GM12892 (cell line): ENCODE results near the gene DCUN1D2.

Experiments used
- DNase-seq: peaks from one replicate; pipeline ENCODE4 v3.0.0; 2011; ENCODE audit not compliant: insufficient read length
- FAIRE-seq: peaks from 2 replicates; lab custom pipeline; 2011; peaks lifted over from hg19 to GRCh38; lab: Jason Lieb, UNC
- POLR2A ChIP-seq: IDR thresholded peaks from 2 replicates; pipeline ENCODE4 v1.6.1; 2011; ENCODE audit warnings: low read depth, low read length, control low read depth
- POLR2AphosphoS5 ChIP-seq: IDR thresholded peaks from 2 replicates; pipeline ENCODE4 v1.6.1; 2011; ENCODE audit warnings: low read depth, low read length, control low read depth
- TAF1 ChIP-seq: IDR thresholded peaks from 2 replicates; pipeline ENCODE4 v1.6.1; 2011; ENCODE audit warnings: low read depth, mild to moderate bottlenecking, control low read depth, low read length, borderline replicate concordance

The DCUN1D2 gene

GRCh38 chr13:113406321-113407102, 84.0 kb downstream of the DCUN1D2 start:
- no peak for TF ChIP-seq TAF1
- TF ChIP-seq POLR2AphosphoS5 = no peak
- TF ChIP-seq POLR2A = no peak
- DNase-seq = no peak
- FAIRE-seq = no peak
